AG09309 (cell line): Measurements from ENCODE around the gene ADAMTS6.

ENCODE experiments used
- DNase-seq: peaks from one replicate; pipeline ENCODE4 v3.0.0-alpha.2; 2010; ENCODE audit warnings: low read depth
- H3K4me3 ChIP-seq: 2 replicates; pipeline ENCODE4 v1.5.1; 2011; ENCODE audit warnings: mild to moderate bottlenecking, low read depth, low read length, moderate library complexity; ENCODE audit not compliant: control insufficient read depth
- TF ChIP-seq, protein P1 (sequence below): IDR thresholded peaks from 2 replicates; pipeline ENCODE4 v1.5.1; 2011; ENCODE audit warnings: mild to moderate bottlenecking, low read depth, low read length, inconsistent platforms; ENCODE audit not compliant: insufficient read depth, control insufficient read depth; ENCODE audit errors: missing control alignments

Gene ADAMTS6

DNA sequence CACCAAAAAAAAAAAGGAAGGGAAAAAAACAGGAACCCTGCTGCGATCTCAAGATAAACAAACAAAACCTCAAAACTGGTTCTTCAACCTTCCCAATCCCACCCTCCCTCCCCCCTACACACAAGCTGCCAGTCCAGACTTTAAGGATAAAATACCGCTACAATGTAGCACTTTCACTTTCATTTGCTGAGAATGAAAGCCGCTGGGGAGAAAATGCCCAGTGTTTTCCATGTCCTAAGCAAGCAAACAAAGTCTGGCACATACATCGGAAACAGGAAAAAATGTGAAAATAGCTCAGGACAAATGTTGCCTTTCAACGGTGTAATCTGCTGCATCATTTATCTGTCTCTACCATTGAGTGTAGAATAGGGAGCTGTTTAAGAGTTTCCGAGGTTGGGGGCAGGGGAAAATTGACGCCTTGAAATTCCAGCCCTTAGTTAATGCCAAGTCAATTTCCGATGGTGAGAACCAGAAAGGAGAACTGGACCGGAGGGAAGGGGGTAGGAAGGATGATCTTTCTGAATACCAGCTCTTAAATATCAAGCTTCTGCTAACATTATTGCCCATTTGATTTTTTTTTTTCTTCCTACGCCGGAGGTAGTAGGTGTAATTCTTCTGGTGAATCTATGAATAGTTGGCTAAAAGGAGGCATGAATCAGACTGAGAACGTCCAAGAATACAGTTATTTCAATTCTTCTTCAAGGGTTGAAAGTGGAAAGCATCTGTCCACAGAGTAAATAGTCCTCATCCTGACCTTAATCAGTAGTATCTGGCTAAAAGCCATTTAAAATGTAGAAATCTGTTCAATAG is 1.2 kb upstream of the ADAMTS6 start:
- TF ChIP-seq, protein P1, sequence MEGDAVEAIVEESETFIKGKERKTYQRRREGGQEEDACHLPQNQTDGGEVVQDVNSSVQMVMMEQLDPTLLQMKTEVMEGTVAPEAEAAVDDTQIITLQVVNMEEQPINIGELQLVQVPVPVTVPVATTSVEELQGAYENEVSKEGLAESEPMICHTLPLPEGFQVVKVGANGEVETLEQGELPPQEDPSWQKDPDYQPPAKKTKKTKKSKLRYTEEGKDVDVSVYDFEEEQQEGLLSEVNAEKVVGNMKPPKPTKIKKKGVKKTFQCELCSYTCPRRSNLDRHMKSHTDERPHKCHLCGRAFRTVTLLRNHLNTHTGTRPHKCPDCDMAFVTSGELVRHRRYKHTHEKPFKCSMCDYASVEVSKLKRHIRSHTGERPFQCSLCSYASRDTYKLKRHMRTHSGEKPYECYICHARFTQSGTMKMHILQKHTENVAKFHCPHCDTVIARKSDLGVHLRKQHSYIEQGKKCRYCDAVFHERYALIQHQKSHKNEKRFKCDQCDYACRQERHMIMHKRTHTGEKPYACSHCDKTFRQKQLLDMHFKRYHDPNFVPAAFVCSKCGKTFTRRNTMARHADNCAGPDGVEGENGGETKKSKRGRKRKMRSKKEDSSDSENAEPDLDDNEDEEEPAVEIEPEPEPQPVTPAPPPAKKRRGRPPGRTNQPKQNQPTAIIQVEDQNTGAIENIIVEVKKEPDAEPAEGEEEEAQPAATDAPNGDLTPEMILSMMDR: no peak
- H3K4me3 ChIP-seq: peak overlapping the region; percentile 64
- DNase-seq: no peak

DNA sequence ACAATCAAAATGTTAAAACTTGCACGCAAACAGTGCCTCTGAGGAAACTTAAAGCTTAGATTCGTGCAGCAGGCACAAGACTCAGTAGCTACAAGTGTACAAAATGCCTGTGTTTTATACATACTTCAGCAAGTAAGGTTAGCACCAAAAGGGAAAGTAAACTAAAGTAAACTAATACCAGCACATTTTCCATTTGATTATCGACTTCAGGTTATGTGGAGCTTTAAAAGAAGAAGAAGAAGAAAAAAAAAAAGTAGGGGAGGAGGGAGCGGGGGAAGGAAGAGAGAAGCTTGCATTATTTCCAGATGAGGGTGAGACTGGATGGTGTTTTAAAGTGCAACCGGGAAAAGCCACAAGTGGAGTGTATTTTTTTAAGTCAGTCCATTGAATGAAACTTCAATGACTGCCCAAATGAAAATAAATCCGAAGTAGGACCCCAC is 596 bp upstream of the ADAMTS6 start:
- peak overlapping the region; percentile 64 for H3K4me3 ChIP-seq
- no peak for DNase-seq
- TF ChIP-seq, protein P1: no peak

DNA sequence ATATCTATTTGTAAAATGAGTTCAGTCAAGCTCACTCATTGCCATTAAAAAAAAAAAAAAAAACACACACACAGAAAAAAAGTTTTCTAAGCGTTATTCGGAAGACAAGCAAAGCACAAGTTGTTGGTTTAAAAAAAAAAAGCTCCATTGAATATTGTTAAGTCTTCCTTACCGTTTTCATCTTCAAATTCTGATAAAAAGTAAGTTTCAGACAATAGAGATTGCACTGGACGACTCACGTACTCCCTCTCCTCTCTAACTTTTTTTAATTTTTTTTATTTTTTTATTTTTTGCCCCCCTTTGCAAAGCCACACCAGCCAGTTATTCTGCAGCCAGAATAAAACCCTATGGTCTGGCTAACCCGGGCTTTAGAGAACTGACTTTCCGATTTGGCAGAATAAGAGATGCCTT is 544 bp downstream of the ADAMTS6 start:
- TF ChIP-seq, protein P1: no peak
- H3K4me3 ChIP-seq: peak overlapping the region; percentile 64
- DNase-seq: no peak

DNA sequence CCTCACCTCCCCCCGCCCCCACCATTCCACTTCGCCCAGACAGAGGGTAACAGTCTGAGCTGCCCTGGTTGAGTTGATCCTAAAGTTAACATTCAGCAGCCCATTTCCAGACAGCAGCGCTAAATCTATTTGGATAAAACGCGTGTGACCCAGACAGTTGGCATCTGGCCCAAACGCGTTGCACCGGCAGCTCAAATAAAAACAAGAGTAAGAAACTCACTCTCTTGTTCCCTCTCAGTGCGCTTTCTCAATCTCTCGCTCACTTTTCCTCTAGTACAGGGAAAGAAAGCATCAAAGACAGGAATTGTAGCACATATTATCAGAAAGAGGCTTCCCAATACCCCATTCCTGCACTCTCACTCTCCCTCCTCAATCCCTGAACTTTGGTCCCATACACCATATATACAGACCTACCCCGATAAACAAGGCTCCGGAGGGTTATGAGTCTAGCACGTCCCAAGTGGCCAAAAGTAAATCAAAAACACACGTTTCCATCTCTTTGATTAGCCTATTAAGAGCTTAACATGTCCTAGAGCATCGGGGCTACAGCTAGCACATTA is 1.3 kb downstream of the ADAMTS6 start:
- TF ChIP-seq, protein P1: no peak
- peak overlapping the region; percentile 64 for H3K4me3 ChIP-seq
- DNase-seq: peak; percentile 57

DNA sequence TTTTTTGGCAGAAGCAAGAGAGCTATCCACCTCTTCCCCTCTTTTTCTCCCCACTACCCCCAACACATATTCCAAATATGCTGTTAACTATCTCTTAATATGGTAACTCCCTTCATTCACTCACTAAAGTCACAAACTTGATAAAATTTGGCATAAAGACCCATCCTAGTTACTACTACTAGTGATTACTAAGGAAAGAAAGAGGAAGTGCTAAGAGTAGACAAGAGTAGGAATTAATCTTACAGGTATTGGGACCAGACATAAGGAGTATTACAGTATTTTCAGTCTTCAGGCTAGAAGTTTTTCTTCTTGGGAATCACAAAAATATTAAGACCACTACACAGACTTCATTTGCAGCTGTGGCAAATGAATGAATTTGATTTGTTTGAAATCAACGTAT is 2.2 kb downstream of the ADAMTS6 start:
- peak overlapping the region; percentile 64 for H3K4me3 ChIP-seq
- TF ChIP-seq, protein P1: no peak
- no peak for DNase-seq

DNA sequence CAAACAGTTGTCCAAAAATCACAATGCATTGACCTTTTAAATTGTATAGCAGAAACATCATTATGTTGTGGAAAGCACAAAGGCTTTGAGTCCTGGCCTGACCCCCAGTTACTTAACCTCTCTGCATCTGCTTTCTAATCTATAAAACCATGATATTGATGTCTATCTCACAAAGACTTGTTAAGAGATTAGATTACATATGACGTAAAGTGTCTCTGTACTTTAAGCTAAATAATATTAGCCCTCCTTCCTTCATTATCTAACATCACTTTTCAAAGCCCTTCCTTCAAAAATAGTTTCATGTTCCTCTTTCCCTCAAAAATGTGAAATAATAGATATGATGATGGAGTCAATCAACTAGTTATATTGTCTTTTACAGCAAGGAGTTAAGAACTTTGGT is 3.4 kb downstream of the ADAMTS6 start:
- H3K4me3 ChIP-seq: no peak overlapping the region
- no peak for DNase-seq
- TF ChIP-seq, protein P1: no peak
